PC-3 (cell line): Measurements from ENCODE around the gene CAV1. TPM values are rescaled to one million over a fixed set of nuclear protein-coding genes. Genes with fewer than 3 reads are reported as not detected.

Experiments used
- ATAC-seq: fragments of 200-7000 bp; cut with Tn5 transposase; 2 replicates; pipeline ENCODE4 v1.9.1; 2020; ENCODE audit warnings: mild to moderate bottlenecking, moderate library complexity
- BruUV-seq: library from RNA; stranded (reverse); fragments of 400-500 nt; replicated peaks from 2 replicates; lab custom pipeline; 2021; lab: Mats Ljungman, UMichigan
- CTCF ChIA-PET: fragments of 300-600 bp; sonication (Branson Sonifier 250); formaldehyde crosslinking; loops from one replicate; lab custom pipeline; 2022; ENCODE audit warnings: antibody characterized with exemption; lab: Charles Lee
- POLR2A ChIA-PET: fragments of 300-600 bp; sonication (Branson Sonifier 250); formaldehyde crosslinking; loops from one replicate; lab custom pipeline; 2022; ENCODE audit warnings: antibody characterized with exemption; ENCODE audit not compliant: unreplicated experiment; lab: Charles Lee
- DNase-seq: peaks from one replicate; pipeline ENCODE4 v3.0.0-alpha.2; 2015
- H2AFZ ChIP-seq: fragments of 300-600 bp; sonication (generic); 2 replicates; pipeline ENCODE4 v1.6.0; 2016; ENCODE audit warnings: antibody characterized with exemption, low read length
- H3F3A ChIP-seq: fragments of 300-600 bp; sonication (generic); one replicate; pipeline ENCODE4 v1.6.0; 2017; ENCODE audit warnings: antibody characterized with exemption, low read length, control low read depth, mild to moderate bottlenecking; ENCODE audit not compliant: unreplicated experiment
- H3K27ac ChIP-seq: fragments of 300-600 bp; sonication (generic); 2 replicates; pipeline ENCODE4 v1.5.1; 2016; ENCODE audit warnings: mild to moderate bottlenecking, low read length
- H3K27me3 ChIP-seq: fragments of 300-600 bp; sonication (generic); 2 replicates; pipeline ENCODE4 v1.6.1; 2016; ENCODE audit warnings: low read length, mixed read lengths
- H3K36me3 ChIP-seq: fragments of 300-600 bp; sonication (generic); 2 replicates; pipeline ENCODE4 v1.6.1; 2016; ENCODE audit warnings: low read depth, mixed run types, low read length, mixed read lengths
- H3K4me1 ChIP-seq: fragments of 300-600 bp; sonication (generic); 2 replicates; pipeline ENCODE4 v1.5.1; 2016; ENCODE audit warnings: low read length; ENCODE audit not compliant: insufficient read depth
- H3K4me2 ChIP-seq: fragments of 300-600 bp; sonication (generic); 2 replicates; pipeline ENCODE4 v1.6.0; 2016; ENCODE audit warnings: low read length
- H3K4me3 ChIP-seq: fragments of 300-600 bp; sonication (generic); 2 replicates; pipeline ENCODE4 v1.5.1; 2016; ENCODE audit warnings: mild to moderate bottlenecking, low read length, mixed read lengths
- H3K79me2 ChIP-seq: fragments of 300-600 bp; sonication (generic); 2 replicates; pipeline ENCODE4 v1.6.1; 2017; ENCODE audit warnings: low read length, mixed read lengths
- H3K9ac ChIP-seq: fragments of 300-600 bp; sonication (generic); 2 replicates; pipeline ENCODE4 v1.6.0; 2016; ENCODE audit warnings: mild to moderate bottlenecking, low read length
- H3K9me2 ChIP-seq: fragments of 300-600 bp; sonication (generic); replicated peaks from 2 replicates; pipeline ENCODE4 v1.6.1; 2016; ENCODE audit warnings: mixed run types, low read length, mixed read lengths
- H3K9me3 ChIP-seq: fragments of 300-600 bp; sonication (generic); 2 replicates; pipeline ENCODE4 v1.6.1; 2016; ENCODE audit warnings: low read length, mixed read lengths
- H4K20me1 ChIP-seq: fragments of 300-600 bp; sonication (generic); 2 replicates; pipeline ENCODE4 v1.6.1; 2016; ENCODE audit warnings: low read length, mixed read lengths
- CTCF ChIP-seq: fragments of 300-600 bp; sonication (generic); conservative IDR thresholded peaks from 2 replicates; pipeline ENCODE4 v1.5.1; 2017; ENCODE audit warnings: antibody characterized with exemption, low read depth, mild to moderate bottlenecking, low read length
- EZH2 ChIP-seq: fragments of 300-600 bp; sonication (generic); IDR thresholded peaks from one replicate; pipeline ENCODE4 v1.6.1; 2017; ENCODE audit warnings: antibody characterized with exemption, mild to moderate bottlenecking, low read length; ENCODE audit not compliant: unreplicated experiment
- EZH2phosphoT487 ChIP-seq: fragments of 300-600 bp; sonication (generic); IDR thresholded peaks from 2 replicates; pipeline ENCODE4 v1.6.1; 2018; ENCODE audit warnings: mild to moderate bottlenecking, antibody characterized with exemption, low read length, borderline replicate concordance
- intact Hi-C: fragments of 100-400 bp; cut with micrococcal nuclease; formaldehyde crosslinking; loops from 2 replicates; pipeline ENCODE4 v1.9.0; 2023
- total RNA-seq: library from RNA; depleted of rRNA; stranded (reverse); fragments of >200 nt; gene quantifications from 2 replicates; pipeline ENCODE4 v1.2.3, GENCODE V29; 2014

Gene CAV1
- total RNA-seq, 1 experiment from 2014 or later, result 284 TPM

- ChIA-PET POLR2A (interaction anchor here (0.8 kb wide), 1 partner anchor 129 kb away, joined by 3 read pairs; no protein-coding TSS in a partner anchor), CTCF (no interaction called here)
- Histone ChIP-seq H3K9ac (peak overlapping the region; percentile 61), H3K4me3 (peak overlapping the region; percentile 38; the same call in 1 of the 2 replicates), H3F3A (peaks cover 7% of the 10 kb centered on the region), H3K79me2 (no peaks in the 10 kb centered on the region), H4K20me1 (no peaks in the 10 kb centered on the region), H3K27me3 (no peaks in the 10 kb centered on the region), H3K27ac (peak overlapping the region; percentile 94), H3K9me3 (no peaks in the 10 kb centered on the region), H3K4me1 (peaks cover 53% of the 10 kb centered on the region), H3K36me3 (no peaks in the 10 kb centered on the region), H2AFZ (peak overlapping the region; percentile 44), H3K4me2 (peak overlapping the region; percentile 77), H3K9me2 (no peaks in the 10 kb centered on the region)
- no TSS peak for BruUV-seq
- intact Hi-C loops, result loop anchor here (2.0 kb wide), 1 partner anchor 50 kb away; no protein-coding TSS in a partner anchor
- TF ChIP-seq EZH2phosphoT487 (no peak), CTCF (no peak), EZH2 (no peak)
- ATAC-seq (peak; percentile 96), DNase-seq (peak; percentile 95)
Observed at GRCh38 chr7:116576350-116577319, 51.8 kb downstream of the CAV1 start.

- ChIA-PET CTCF (interaction anchor here (0.6 kb wide), 1 partner anchor 327 kb away, joined by 5 read pairs; no protein-coding TSS in a partner anchor), POLR2A (interaction anchor here (0.5 to 0.8 kb wide), 3 partner anchors 130 to 367 kb away, joined by 3 to 4 read pairs (median 3); partner anchors contain the start of gene TES)
- H4K20me1 ChIP-seq, result no peaks in the 10 kb centered on the region
- peak overlapping the region; percentile 44 for H2AFZ ChIP-seq
- H3K79me2 ChIP-seq, result no peaks in the 10 kb centered on the region
- intact Hi-C loops, result loop anchor here (2.0 kb wide), 1 partner anchor 51 kb away; no protein-coding TSS in a partner anchor
- H3K4me3 ChIP-seq, result peak overlapping the region; percentile 38
- H3K36me3 ChIP-seq, result no peaks in the 10 kb centered on the region
- DNase-seq (no peak), ATAC-seq (peak; percentile 27)
- H3K9me2 ChIP-seq, result no peaks in the 10 kb centered on the region
- peak overlapping the region; percentile 77 for H3K4me2 ChIP-seq
- peak overlapping the region; percentile 94 for H3K27ac ChIP-seq
- no peaks in the 10 kb centered on the region for H3K9me3 ChIP-seq
- TSS peak; percentile 96 for BruUV-seq
- no peak for TF ChIP-seq CTCF
- TF ChIP-seq EZH2, result no peak
- no peak for TF ChIP-seq EZH2phosphoT487
- H3K4me1 ChIP-seq, result peaks cover 49% of the 10 kb centered on the region
- H3F3A ChIP-seq, result peaks cover 7% of the 10 kb centered on the region
- peak overlapping the region; percentile 61 for H3K9ac ChIP-seq
- no peaks in the 10 kb centered on the region for H3K27me3 ChIP-seq
Observed at GRCh38 chr7:116577320-116577871, 52.6 kb downstream of the CAV1 start.
